GM12891 (cell line): ENCODE measurements around the gene LAMA2.

Experiments used
- DNase-seq: peaks from one replicate; pipeline ENCODE4 v3.0.0; 2011; ENCODE audit warnings: low spot score; ENCODE audit not compliant: insufficient read length
- FAIRE-seq: peaks from 2 replicates; lab custom pipeline; 2011; peaks lifted over from hg19 to GRCh38; lab: Jason Lieb, UNC
- PAX5 ChIP-seq: IDR thresholded peaks from 2 replicates; pipeline ENCODE4 v1.6.1; 2011; ENCODE audit warnings: low read length, moderate library complexity, mild to moderate bottlenecking; ENCODE audit not compliant: insufficient read depth, severe bottlenecking
- POLR2A ChIP-seq: IDR thresholded peaks from 2 replicates; pipeline ENCODE4 v1.6.1; 2011; ENCODE audit warnings: low read depth, low read length, control low read depth
- POLR2AphosphoS5 ChIP-seq: IDR thresholded peaks from 2 replicates; pipeline ENCODE4 v1.6.1; 2011; ENCODE audit warnings: low read depth, low read length, control low read depth
- POU2F2 ChIP-seq: IDR thresholded peaks from 2 replicates; pipeline ENCODE4 v1.6.1; 2011; ENCODE audit warnings: low read depth, mild to moderate bottlenecking, control low read depth, low read length, moderate library complexity
- SPI1 ChIP-seq: IDR thresholded peaks from 2 replicates; pipeline ENCODE4 v1.6.1; 2011; ENCODE audit warnings: low read depth, low read length, control low read depth
- TAF1 ChIP-seq: IDR thresholded peaks from 2 replicates; pipeline ENCODE4 v1.6.1; 2011; ENCODE audit warnings: low read depth, low read length, control low read depth

Gene LAMA2

DNA sequence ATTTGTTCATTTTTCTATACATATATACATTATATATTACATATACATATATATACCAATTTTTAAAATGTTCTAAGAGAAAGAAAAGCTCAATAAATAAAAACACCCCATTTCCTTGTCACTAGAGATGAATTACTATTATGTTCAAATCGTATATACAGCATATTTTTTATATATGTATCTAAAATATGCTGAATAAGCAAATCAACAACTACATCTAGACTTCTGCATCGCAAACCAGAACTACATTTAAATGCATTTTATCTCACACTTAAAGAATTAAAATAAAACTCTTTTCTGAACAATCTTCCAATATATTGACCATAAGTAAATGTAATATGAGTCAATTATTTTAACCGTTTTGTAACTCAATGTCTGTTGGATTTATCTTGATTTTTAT, 133.9 kb downstream of the LAMA2 start:
- no peak for DNase-seq
- FAIRE-seq: no peak
- TF ChIP-seq TAF1: no peak
- no peak for TF ChIP-seq SPI1
- TF ChIP-seq POLR2AphosphoS5: no peak
- TF ChIP-seq POU2F2: no peak
- TF ChIP-seq PAX5: no peak
- TF ChIP-seq POLR2A: no peak

DNA sequence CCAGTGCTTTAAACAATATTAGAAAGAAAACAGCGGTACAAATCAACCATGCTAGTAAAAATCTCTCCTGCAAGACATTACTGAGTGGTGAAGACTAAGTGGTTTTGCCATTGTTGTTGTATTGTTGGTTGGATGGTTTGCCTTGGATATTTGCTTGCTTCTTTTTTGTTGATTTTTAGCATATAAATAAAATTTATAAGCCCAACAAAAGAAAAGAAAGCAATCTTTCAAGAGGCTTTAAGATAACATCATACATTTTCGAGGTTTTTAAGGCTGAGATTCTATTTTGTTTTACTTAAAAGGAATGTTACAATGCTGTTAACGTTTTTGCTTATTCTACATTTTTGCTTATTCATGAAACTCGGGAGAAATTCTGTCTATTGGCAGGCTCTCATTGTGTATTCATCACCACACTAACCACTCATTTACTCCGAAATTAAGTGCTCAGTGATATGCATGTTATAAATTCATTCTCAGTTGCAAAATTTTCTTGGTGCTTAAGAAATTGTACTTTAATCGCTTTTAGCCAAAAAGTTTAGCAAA, 139.1 kb downstream of the LAMA2 start:
- no peak for DNase-seq
- TF ChIP-seq POU2F2 (no peak), POLR2AphosphoS5 (no peak), SPI1 (no peak), POLR2A (no peak), PAX5 (no peak), TAF1 (no peak)
- FAIRE-seq: no peak

DNA sequence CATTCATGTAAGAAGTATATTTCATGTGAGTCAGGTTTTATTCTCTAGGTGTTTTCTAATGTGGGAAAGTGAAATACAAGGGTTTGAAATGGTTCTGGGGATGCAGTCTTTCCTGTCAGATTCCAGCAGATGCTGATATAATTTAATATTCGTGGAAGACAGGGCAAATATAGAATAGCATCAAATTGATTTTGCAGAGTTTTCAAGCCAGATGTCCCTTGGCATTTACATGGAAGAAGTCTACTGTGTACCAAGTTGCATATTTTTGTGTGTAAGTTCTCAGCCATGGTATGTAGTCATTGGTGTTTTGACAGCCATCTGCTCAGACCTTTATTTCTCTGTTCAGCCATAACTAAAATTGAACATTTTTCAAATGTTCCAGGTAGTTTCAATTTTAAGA, 143.7 kb downstream of the LAMA2 start:
- no peak for TF ChIP-seq POU2F2
- no peak for TF ChIP-seq TAF1
- no peak for TF ChIP-seq SPI1
- TF ChIP-seq PAX5: no peak
- TF ChIP-seq POLR2A: no peak
- no peak for TF ChIP-seq POLR2AphosphoS5
- DNase-seq (no peak), FAIRE-seq (no peak)

DNA sequence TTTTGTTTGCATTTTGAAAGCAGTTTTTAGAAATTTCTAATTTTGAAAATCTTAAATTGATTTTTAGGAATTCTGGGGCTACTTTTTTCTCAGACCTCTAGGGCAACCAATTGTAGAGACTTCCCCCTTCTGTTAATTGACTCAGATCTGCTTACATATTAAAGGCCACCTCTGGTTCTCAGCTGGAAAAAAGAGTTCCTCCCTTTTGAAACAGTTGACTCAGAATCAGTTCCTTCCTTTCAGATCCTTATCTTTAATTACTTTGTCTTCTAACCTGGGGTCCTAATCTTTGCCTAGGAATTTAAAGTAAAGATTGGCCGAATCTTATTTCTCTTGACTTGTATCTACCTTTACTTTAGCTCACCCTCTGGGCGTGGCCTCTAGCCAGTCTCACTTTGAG, 146.8 kb downstream of the LAMA2 start:
- TF ChIP-seq SPI1: no peak
- no peak for TF ChIP-seq POLR2A
- no peak for TF ChIP-seq TAF1
- no peak for TF ChIP-seq POLR2AphosphoS5
- no peak for TF ChIP-seq PAX5
- no peak for TF ChIP-seq POU2F2
- no peak for FAIRE-seq
- DNase-seq: no peak

DNA sequence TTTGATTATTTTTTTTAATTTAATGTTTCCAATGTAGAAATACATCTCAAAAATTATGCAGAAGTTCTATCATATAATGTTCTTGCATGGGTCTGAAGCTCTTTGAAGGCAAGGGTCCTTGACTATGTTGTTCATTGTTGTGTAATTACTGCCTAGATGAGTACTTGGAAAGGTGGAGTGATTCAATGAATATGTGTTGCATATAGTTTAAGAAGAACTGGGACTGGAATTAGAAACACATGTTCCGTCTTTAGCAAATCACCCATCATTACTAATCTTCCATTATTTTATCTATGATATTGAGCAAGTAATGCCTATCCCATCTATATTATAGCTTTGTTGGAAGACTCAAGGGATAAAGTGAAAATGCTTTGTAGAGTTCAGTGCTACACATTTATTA, 147.3 kb downstream of the LAMA2 start:
- FAIRE-seq: no peak
- DNase-seq: no peak
- TF ChIP-seq POU2F2 (no peak), TAF1 (no peak), SPI1 (no peak), PAX5 (no peak), POLR2A (no peak), POLR2AphosphoS5 (no peak)

DNA sequence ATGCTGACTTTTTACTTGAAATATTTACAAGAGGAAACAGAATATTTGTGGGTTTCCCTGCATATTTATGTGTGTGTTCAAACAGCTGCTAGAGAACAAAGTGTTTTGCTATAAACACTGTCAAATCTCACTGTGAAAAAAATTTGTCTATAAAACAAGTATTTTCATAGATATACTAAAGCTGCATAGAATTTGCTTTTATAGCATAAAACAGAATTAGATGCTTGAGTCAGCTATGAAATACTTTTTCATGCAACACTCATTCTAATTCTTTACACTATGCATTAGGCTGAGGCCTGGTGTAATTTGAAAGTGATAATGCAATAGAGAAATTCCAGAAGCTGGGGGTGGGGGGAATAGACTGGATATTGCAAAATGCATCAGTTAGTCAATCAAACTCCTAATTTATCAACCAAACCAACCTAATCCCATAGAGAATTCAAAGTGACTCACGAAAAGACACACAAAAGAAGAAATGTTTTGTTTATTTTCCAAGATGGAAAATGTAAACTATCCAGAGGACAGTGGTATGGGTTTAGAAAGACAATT, 148.2 kb downstream of the LAMA2 start:
- no peak for DNase-seq
- TF ChIP-seq TAF1 (no peak), SPI1 (no peak), POLR2AphosphoS5 (no peak), POLR2A (no peak), POU2F2 (no peak), PAX5 (no peak)
- no peak for FAIRE-seq

DNA sequence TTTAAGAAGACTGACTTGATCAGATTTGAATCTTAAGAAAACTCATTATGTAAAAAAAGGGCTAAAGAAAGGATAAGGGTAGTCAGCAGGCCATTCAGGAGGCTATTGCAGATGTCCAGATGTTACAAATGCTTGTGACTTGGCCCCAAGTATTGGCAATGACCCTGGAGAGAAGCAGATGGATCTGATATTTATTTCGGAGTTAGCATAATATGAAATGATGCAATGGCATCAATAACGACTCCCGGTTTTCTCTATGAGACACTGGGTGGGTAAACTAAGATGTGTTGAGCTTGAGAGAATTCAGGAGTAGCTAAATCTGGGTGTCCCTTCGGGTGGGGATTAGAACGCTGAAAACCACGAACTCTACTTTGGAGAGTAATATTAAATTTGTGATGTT, 149.7 kb downstream of the LAMA2 start:
- DNase-seq (no peak), FAIRE-seq (no peak)
- no peak for TF ChIP-seq SPI1
- TF ChIP-seq POU2F2: no peak
- TF ChIP-seq PAX5: no peak
- TF ChIP-seq POLR2A: no peak
- TF ChIP-seq POLR2AphosphoS5: no peak
- TF ChIP-seq TAF1: no peak

DNA sequence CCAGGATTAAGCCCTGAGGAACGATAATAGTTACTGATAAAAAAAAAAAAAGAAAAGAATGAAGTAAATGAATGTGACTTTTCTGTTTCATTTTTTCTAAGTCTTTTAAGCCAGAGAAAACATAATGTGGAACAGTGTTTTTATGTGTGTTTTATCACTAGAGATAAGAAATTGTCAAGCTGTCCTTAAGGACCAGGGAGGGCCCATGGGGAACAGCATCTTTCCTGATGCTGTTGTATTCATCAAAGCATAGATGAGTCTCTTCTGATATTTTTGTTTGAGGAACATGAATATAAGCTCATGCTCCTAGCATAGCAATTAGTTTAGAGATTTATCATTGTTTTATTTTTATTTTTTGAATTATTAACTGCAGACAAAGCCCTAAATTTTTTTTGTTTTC, 150.2 kb downstream of the LAMA2 start:
- no peak for FAIRE-seq
- DNase-seq: no peak
- TF ChIP-seq POLR2AphosphoS5 (no peak), POLR2A (no peak), SPI1 (no peak), POU2F2 (no peak), PAX5 (no peak), TAF1 (no peak)

DNA sequence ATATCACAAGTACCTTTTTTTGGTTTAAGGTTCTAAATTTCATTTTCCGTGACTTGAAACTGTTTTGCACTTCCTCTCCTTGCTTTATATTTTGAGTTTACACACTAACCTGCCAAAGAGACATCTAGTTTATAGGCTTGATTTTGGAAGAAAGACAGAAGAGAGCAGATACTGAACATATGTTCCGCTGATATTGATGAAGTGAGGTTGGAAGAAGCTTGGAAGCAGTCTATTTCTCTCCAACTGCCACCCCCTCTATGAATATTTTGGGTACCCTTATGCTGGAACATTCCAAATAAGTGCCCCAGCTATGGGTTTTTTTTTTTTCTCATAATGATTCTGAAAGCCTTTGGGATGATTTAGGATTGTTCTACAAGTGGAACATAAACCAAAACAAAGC, 150.6 kb downstream of the LAMA2 start:
- FAIRE-seq (no peak), DNase-seq (no peak)
- TF ChIP-seq SPI1 (no peak), TAF1 (no peak), POU2F2 (no peak), POLR2AphosphoS5 (no peak), POLR2A (no peak), PAX5 (no peak)

DNA sequence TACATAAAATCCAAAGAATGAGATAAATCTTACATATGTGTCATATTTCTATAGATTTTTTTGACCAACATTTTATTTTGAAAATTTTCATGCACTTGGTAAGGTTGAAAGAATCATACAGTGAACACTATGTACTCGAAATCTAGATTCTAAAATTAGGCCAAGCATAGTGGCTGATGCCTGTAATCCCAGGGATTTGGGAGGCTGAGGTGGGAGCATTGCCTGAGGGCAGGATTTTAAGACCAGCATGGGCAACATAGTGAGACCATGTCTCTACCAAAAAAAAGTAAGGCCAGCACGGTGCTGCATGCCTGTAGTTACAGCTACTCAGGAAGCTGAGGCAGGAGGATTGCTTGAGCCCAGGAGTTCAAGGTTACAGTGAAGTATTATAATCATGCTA, 158.6 kb downstream of the LAMA2 start:
- DNase-seq (no peak), FAIRE-seq (no peak)
- TF ChIP-seq POLR2AphosphoS5 (no peak), PAX5 (no peak), TAF1 (no peak), SPI1 (no peak), POU2F2 (no peak), POLR2A (no peak)
